Measurements from ENCODE around the gene RHOBTB3. TPM values are rescaled to one million over a fixed set of nuclear protein-coding genes. Genes with fewer than 3 reads are reported as not detected.
A peak's percentile ranks its signal among the peaks of the same experiment; 100 is the strongest.

Gene RHOBTB3
- total RNA-seq, 2 donors from 2014 or later, result 87.3 to 134 TPM

- WGBS, result 49% methylated on average over 3 of the region's 3 CpGs
- intact Hi-C loops (cut with DNase I), result loop anchor here (5.0 to 10.0 kb wide), 2 partner anchors 176 to 289 kb away; partner anchors contain the start of genes ARSK and SKIC3
- Histone ChIP-seq H3K4me3 (no peak overlapping the region), H3K9me3 (no peaks in the 10 kb centered on the region), H3K27me3 (replicated peaks; ENCODE audit: insufficient read depth) (no peaks in the 10 kb centered on the region), H3K27ac (peak overlapping the region; percentile 77 to 79), H3K36me3 (no peaks in the 10 kb centered on the region), H3K4me1 (replicated peaks) (peaks cover 5% of the 10 kb centered on the region)
- DNase-seq (ENCODE audit: low spot score), result peak; percentile 75
- TF ChIP-seq POLR2A (IDR thresholded peaks at IDR 0.05) (no peak), POLR2AphosphoS5 (IDR thresholded peaks at IDR 0.05) (peak; percentile 89)
Observed at GRCh38 chr5:95843733-95844223, 112.6 kb downstream of the RHOBTB3 start.

DNA sequence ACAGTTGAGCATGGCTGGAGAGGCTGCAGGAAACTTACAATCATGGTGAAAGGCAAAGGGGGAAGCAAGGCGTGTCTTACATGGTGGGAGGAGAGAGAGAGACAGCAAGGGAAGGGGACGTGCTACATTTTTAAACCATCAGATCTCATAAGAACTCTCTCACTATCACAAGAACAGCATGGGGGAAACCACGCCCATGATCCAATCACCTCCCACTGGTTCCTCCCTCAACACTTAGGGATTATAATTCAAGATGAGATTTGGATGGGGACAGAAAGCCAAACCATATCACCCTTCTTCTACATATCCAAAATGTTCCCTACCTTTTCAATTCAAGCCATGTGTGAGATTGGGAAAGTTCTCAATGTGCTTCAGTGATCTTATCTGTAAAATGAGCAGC, 114.3 kb downstream of the RHOBTB3 start:
- Histone ChIP-seq H3K27me3 (replicated peaks; ENCODE audit: insufficient read depth) (no peaks in the 10 kb centered on the region), H3K4me1 (replicated peaks) (peaks cover 5% of the 10 kb centered on the region), H3K9me3 (no peaks in the 10 kb centered on the region), H3K4me3 (no peak overlapping the region), H3K36me3 (no peaks in the 10 kb centered on the region), H3K27ac (peak overlapping the region in 1 of 2 donors; percentile 33)
- 70% methylated on average over 3 of the region's 3 CpGs for WGBS
- DNase-seq (ENCODE audit: low spot score), result no peak
- TF ChIP-seq CTCF (IDR thresholded peaks at IDR 0.05), result no peak
- no peak for TF ChIP-seq POLR2A (IDR thresholded peaks at IDR 0.05)
- TF ChIP-seq POLR2AphosphoS5 (IDR thresholded peaks at IDR 0.05), result no peak
- intact Hi-C loops (cut with DNase I), result loop anchor here (5.0 to 10.0 kb wide), 2 partner anchors 198 to 291 kb away; partner anchors contain the start of genes ARSK, RFESD and SKIC3

Other genes starting within 250 kb of the RHOBTB3 start
- gene SKIC3, start 176.4 kb upstream of the RHOBTB3 start, total RNA-seq, result 10 to 100 TPM; 44.9 to 73.9 TPM
- gene ARSK, start 176.2 kb upstream of the RHOBTB3 start, total RNA-seq, result 10 to 100 TPM in 1 of 2 donors, 1 to 10 TPM in 1; 7.3 to 23.3 TPM
- 1 to 10 TPM in 1 of 2 donors, under 1 TPM in 1; 0.51 to 3.0 TPM for gene GPR150, start 111.2 kb upstream of the RHOBTB3 start, total RNA-seq
- gene RFESD, start 84.6 kb upstream of the RHOBTB3 start, total RNA-seq, result 10 to 100 TPM in 1 of 2 donors, 1 to 10 TPM in 1; 4.0 to 14.8 TPM
- gene SPATA9, start 48.3 kb upstream of the RHOBTB3 start, total RNA-seq, result 1 to 10 TPM in 1 of 2 donors, not detected in 1; 2.3 TPM
- gene GLRX, start 91.4 kb downstream of the RHOBTB3 start, total RNA-seq, result 10 to 100 TPM; 16.6 to 34.8 TPM
- gene ELL2, start 230.5 kb downstream of the RHOBTB3 start, total RNA-seq, result 100 to 1,000 TPM in 1 of 2 donors, 10 to 100 TPM in 1; 80.0 to 104 TPM

Data from prostate gland (tissue), 2 donors.